Lower leg skin (tissue), 4 donors: Measurements from ENCODE around the gene METAP1D. TPM values are rescaled to one million over a fixed set of nuclear protein-coding genes. Genes with fewer than 3 reads are reported as not detected.

ENCODE experiments used
- DNase-seq, 2 donors: peaks; one replicate each; pipeline ENCODE4 v3.0.0-alpha.2; 2019; ENCODE audit warnings: low spot score in 2 of 2
- H3K4me3 ChIP-seq: fragments of 200-600 bp; sonication (generic); 2 replicates; pipeline ENCODE4 v1.5.1; 2017; ENCODE audit warnings: mild to moderate bottlenecking, low read depth; ENCODE audit not compliant: poor library complexity, severe bottlenecking
- POLR2A ChIP-seq, 2 donors: fragments of 450-650 bp; IDR thresholded peaks; one replicate each; pipeline ENCODE4 v1.6.1; 2016 to 2017; ENCODE audit warnings: antibody characterized with exemption in 2 of 2, mild to moderate bottlenecking in 1 of 2, moderate library complexity in 1 of 2
- WGBS, 2 donors: methylation state at CpG; one replicate each; pipeline ENCODE4 v1.1.5; 2018; 5-methylcytosine and 5-hydroxymethylcytosine counted together
- intact Hi-C: fragments of 100-400 bp; cut with DNase I; formaldehyde crosslinking; loops from one replicate; pipeline ENCODE4 v1.15.0; 2023; ENCODE audit warnings: low total_unique reads
- total RNA-seq, 4 donors: library from RNA; depleted of rRNA; stranded (reverse); fragments of >200 nt; gene quantifications; one replicate each; pipeline ENCODE4 v1.1.0, GENCODE V29; 2016
- TF ChIP-seq, protein P1 (sequence below), 3 donors: fragments of 450-650 bp; IDR thresholded peaks; one replicate each; pipeline ENCODE4 v1.5.1; 2016; ENCODE audit warnings: antibody characterized with exemption in 3 of 3, mild to moderate bottlenecking in 3 of 3, moderate library complexity in 2 of 3

The METAP1D gene
- total RNA-seq, 4 donors from 2014 or later, result 3.1 to 5.4 (median 4.5) TPM

DNA sequence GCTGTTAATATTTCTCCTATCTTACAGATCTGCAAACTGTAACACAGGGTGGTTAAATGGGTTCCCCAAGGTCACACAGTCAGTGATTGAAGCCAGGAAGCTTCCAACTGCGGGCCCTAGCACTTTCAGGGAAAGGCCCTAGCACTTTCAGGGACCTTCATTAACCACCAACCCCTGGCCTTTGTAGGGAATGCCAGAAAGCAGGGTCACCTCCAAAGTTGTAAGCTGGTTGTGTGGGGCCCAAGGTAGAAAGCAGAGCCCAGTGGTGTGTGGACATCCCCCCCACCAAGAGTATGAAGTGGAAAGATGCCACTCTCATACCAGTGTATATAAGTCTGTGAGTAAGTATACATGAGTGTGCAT is 98.5 kb downstream of the METAP1D start:
- H3K4me3 ChIP-seq, result no peak overlapping the region
- TF ChIP-seq, protein P1, sequence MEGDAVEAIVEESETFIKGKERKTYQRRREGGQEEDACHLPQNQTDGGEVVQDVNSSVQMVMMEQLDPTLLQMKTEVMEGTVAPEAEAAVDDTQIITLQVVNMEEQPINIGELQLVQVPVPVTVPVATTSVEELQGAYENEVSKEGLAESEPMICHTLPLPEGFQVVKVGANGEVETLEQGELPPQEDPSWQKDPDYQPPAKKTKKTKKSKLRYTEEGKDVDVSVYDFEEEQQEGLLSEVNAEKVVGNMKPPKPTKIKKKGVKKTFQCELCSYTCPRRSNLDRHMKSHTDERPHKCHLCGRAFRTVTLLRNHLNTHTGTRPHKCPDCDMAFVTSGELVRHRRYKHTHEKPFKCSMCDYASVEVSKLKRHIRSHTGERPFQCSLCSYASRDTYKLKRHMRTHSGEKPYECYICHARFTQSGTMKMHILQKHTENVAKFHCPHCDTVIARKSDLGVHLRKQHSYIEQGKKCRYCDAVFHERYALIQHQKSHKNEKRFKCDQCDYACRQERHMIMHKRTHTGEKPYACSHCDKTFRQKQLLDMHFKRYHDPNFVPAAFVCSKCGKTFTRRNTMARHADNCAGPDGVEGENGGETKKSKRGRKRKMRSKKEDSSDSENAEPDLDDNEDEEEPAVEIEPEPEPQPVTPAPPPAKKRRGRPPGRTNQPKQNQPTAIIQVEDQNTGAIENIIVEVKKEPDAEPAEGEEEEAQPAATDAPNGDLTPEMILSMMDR (IDR thresholded peaks at IDR 0.05), result no peak
- TF ChIP-seq POLR2A (IDR thresholded peaks at IDR 0.05), result no peak
- intact Hi-C loops, result no loop called here
- 40 to 50% methylated on average over 1 of the region's 1 CpG for whole genome bisulfite sequencing, 2 donors
- DNase-seq, result peak in 1 of 2 donors; percentile 74

DNA sequence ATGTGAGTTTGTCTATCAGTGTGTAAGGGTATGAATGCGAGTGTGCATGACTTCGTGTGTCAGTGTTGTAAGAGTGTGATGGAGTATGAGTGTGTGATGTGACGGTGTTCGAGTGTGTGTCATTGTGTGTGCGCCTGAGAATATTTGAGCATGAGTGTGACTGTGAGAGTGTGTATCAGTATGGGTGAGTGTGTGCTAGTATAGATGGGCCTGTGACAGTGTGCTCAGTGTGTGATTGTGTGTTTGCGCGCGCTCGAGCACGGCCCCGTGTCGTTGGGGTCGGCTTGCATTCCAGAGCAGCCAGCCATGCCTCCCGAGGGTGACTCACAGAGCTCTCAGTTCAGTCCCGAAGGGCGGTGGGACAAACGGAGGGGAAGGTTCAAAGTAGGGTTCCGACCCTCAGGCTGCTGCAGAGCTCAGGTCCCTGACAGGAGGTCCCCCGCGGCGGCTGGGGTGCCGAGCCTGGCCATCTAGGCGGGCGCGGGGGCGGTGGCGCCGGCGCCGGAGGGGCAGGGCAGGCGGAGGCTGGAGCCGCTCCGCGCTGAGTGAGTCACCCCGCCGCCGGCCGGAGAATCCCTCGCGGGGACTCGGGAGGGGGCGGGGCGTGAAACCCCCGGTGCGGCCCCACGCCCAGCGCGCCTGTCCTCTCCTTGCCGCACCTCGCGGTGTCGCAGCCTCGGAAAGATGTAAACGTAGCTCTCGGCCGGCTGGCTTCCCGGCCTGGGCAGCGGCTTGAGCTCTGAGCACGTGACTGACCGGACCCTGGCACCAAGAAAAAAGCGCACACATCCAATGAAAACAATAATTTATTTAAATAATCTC is 99.1 kb downstream of the METAP1D start:
- intact Hi-C loops, result no loop called here
- peak in 1 of 2 donors; percentile 89 for DNase-seq
- 10 to 11% methylated on average over 41 to 43 of the region's 61 CpGs for WGBS, 2 donors
- no peak overlapping the region for H3K4me3 ChIP-seq
- no peak for TF ChIP-seq POLR2A (IDR thresholded peaks at IDR 0.05)
- TF ChIP-seq, protein P1 (IDR thresholded peaks at IDR 0.05), result peak in 1 of 3 donors; percentile 23

DNA sequence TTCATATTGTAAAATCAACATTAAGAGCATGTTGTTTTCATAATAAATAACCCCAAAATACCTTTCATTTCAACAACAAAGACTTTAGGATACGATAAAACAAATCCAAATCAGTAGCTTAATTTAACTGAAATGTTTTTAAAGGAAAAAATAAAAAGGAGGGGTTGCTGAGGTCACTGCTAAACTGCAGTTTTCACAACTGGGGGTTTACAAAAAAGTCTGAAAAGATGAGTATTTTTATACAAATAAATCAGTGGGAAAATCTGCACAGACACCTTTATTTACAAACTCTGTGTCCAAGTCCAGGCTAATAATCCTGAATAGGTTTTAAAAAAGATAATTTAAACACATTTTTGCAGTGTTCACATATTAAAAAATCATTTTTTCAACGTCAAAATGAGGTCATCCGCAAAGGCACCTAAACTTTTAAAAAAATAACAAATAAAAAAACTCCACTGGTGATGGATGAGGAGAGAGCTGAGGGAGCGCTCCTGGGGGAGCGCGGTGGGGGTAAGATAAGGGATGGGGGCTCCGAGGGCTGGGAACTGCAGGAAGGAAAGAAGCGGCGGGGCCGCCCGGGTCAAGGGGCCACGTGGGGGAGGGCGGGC is 99.8 kb downstream of the METAP1D start:
- TF ChIP-seq, protein P1 (IDR thresholded peaks at IDR 0.05), result no peak
- TF ChIP-seq POLR2A (IDR thresholded peaks at IDR 0.05), result no peak
- WGBS, 2 donors, result 22 to 23% methylated on average over 13 of the region's 13 CpGs
- intact Hi-C loops, result loop anchor here (5.0 to 10.0 kb wide), 2 partner anchors 287 to 395 kb away; no protein-coding TSS in a partner anchor
- no peak overlapping the region for H3K4me3 ChIP-seq
- DNase-seq, result no peak

DNA sequence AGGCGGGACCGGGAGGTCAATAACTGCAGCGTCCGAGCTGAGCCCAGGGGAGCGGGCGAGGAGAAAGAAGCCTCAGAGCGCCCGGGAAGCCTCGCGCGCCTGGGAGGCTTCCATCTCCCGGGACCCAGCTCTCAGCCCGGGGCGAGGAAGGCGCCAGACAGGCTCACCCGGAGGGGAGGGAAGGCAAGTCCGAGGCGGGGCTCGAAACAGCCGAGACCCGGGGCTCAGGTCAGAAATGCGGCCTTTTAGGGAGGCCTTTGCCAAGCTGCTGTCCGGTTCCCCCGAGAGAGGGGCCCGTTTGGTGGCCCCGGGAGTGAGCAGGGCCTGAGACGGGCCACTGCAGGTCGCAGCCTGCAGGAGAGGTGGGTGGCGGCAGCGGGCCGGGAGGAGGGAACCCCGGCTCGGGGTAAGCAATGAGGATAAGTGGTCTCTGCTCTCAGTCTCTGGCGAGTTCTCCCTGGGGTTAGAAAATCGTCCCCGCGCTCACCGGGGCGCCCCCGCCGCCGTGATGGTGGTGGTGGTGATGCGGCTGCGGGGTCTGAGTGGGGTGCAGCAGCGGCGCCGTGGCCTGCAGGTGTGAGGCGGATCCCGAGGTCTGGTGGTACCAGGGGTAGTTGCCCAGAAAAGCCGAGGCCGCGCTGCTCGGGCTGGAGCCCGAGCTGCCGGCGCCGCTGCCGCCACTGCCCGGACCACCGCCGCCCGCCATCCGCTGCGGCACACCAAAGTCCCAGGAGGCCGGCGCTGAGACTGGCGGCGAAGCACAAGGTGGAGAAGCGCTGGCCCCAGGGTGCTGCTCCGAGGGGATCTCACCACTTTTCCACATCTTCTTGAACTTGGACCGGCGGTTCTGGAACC is 100.6 kb downstream of the METAP1D start:
- H3K4me3 ChIP-seq, result no peak overlapping the region
- TF ChIP-seq, protein P1 (IDR thresholded peaks at IDR 0.05), result no peak
- TF ChIP-seq POLR2A (IDR thresholded peaks at IDR 0.05), result no peak
- DNase-seq, result peak in 1 of 2 donors; percentile 82
- WGBS, 2 donors, result 21 to 51% methylated on average over 61 to 67 of the region's 72 CpGs
- intact Hi-C loops, result loop anchor here (5.0 to 10.0 kb wide), 2 partner anchors 288 to 396 kb away; no protein-coding TSS in a partner anchor

DNA sequence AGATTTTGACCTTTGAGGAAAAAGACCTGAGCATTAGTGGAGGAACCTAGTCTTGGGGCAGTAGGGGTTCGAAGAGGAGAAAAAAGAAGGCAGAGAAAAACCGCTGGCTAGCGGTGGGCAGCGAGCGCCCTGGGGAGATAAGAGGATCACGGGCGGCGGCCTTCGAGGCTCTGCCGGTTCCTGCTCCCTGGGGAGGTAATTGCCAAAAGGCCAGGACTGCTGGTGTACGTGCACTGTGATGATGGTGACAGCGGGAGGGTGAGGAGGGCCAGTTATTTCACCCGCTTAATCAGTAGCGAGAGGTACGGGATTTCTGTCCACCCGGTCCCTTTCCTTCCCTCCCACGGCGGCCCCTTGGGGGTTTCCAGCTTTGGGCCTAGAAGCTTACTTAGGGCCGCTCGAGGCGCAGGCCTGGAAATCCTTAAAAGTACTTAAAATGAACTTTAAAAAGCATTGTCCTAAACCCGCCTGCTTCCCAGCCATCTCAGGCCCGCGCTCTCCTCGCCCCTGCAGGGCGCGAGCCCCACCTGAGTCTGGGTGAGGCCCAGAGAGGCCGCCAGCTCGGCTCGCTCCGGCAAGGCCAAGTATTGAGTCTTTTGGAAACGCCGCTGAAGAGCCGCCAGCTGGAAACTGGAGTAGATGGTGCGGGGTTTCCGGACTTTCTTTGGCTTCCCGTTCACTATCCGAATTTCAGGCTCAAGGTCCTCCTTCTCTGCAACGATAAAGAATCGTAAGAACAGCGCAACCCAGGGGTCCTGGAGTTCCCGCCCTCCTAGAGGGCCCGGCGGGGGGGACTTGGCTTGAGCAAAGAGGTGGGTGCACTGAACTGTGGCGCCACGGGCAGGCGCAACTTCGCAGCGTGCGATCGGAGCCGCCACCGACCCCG is 101.4 kb downstream of the METAP1D start:
- peak in 1 of 2 donors; percentile 83 for DNase-seq
- H3K4me3 ChIP-seq, result no peak overlapping the region
- TF ChIP-seq, protein P1 (IDR thresholded peaks at IDR 0.05), result no peak
- TF ChIP-seq POLR2A (IDR thresholded peaks at IDR 0.05), result no peak
- intact Hi-C loops, result loop anchor here (5.0 to 10.0 kb wide), 2 partner anchors 289 to 396 kb away; no protein-coding TSS in a partner anchor
- 18 to 19% methylated on average over 46 to 54 of the region's 54 CpGs for WGBS, 2 donors
